ENCODE data around the gene RBBP4. TPM values are rescaled to one million over a fixed set of nuclear protein-coding genes. Genes with fewer than 3 reads are reported as not detected.

Gene RBBP4
- total RNA-seq (192 and 204 TPM in 2 replicates), polyA plus RNA-seq (59.7 and 69.9 TPM in 2 replicates), polyA minus RNA-seq (47.2 and 88.8 TPM in 2 replicates)
- 131 TPM for total RNA-seq (2013)

DNA sequence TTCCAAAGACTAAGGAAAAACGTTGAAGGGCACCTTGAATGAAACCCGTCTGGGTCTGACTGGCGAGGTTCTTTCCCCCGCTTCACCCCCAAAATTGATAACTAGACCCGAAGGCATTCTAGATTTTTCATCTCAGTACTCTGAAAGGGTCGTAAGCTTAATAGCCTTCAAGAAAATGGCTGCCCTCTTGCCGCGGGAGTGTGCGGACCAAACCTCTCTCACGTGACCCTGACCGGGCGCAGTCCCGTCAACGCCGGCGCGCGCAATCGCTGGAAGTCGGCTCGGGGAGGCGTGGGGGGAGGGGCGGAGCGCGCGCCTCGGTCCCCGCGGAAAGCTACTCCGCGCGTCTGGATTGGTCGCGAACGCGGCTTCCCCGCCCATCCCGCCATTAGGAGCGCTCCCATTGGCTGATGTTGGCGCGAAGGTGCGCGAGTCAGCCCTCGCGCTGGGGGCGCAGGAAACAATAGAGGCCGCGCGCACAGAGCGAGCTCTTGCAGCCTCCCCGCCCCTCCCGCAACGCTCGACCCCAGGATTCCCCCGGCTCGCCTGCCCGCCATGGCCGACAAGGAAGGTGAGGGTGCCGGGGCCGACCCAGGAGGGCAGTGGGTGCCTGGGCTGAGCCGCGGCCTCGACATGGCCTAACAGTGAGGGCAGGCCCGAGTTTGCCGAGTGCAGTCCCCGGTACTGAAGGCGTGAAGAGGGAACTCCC is at the start of gene RBBP4:
TSS of gene RBBP4 (plus strand) at position 457 of the 709 bp plus-strand sequence. CDS start at position 556, 99 bp downstream.
- H3K4me3 Mint-ChIP-seq: peak within 1 kb of the TSS; percentile 98
- peaks cover 20% of the 10 kb centered on the region for H4K20me1 ChIP-seq (ENCODE audit: control insufficient read depth, insufficient read depth, low read length, poor library complexity, severe bottlenecking)
- intact Hi-C loops (cut with micrococcal nuclease): loop anchor here (1.0 to 5.0 kb wide), 6 partner anchors 129 to 639 kb away; partner anchors contain the start of genes BSDC1, KHDRBS1, RNF19B and TMEM39B
- ATAC-seq (ENCODE audit: low read depth) (peak; percentile 83), DNase-seq (peak; percentile 99)
- WGBS (ENCODE audit: insufficient coverage): under 1% methylated on average over 67 of the region's 67 CpGs
- POLR2A ChIA-PET: interaction anchor here (0.7 to 1.3 kb wide), 9 partner anchors 10 to 637 kb away, joined by 3 to 7 read pairs (median 4); partner anchors contain the start of genes KHDRBS1, S100PBP, TMEM39B and YARS1
- H3K27ac ChIP-seq (ENCODE audit: low read length in 2 of 2): peak within 1 kb of the TSS; percentile 97 to 100
- peaks cover 75% of the 10 kb centered on the region for H3K79me2 ChIP-seq (ENCODE audit: control insufficient read depth, insufficient read depth, low read length)
- H3K27me3 ChIP-seq (replicated peaks in 1 of 4; ENCODE audit: control extremely low read depth in 1 of 4, control insufficient read depth in 3 of 4, insufficient read depth in 4 of 4, low read length in 3 of 4): no peaks in the 10 kb centered on the region
- TF ChIP-seq, protein P1, sequence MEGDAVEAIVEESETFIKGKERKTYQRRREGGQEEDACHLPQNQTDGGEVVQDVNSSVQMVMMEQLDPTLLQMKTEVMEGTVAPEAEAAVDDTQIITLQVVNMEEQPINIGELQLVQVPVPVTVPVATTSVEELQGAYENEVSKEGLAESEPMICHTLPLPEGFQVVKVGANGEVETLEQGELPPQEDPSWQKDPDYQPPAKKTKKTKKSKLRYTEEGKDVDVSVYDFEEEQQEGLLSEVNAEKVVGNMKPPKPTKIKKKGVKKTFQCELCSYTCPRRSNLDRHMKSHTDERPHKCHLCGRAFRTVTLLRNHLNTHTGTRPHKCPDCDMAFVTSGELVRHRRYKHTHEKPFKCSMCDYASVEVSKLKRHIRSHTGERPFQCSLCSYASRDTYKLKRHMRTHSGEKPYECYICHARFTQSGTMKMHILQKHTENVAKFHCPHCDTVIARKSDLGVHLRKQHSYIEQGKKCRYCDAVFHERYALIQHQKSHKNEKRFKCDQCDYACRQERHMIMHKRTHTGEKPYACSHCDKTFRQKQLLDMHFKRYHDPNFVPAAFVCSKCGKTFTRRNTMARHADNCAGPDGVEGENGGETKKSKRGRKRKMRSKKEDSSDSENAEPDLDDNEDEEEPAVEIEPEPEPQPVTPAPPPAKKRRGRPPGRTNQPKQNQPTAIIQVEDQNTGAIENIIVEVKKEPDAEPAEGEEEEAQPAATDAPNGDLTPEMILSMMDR (IDR thresholded peaks at IDR 0.05): no peak
- TF ChIP-seq EZH2 (IDR thresholded peaks at IDR 0.05; ENCODE audit: borderline replicate concordance, insufficient read depth, low read depth, low read length, poor library complexity, severe bottlenecking): no peak
- peak within 1 kb of the TSS; percentile 77 to 96 (median 81) for H3K4me3 ChIP-seq (ENCODE audit: control extremely low read depth in 1 of 5, extremely low read depth in 1 of 5, insufficient read depth in 1 of 5, low read depth in 2 of 5, low read length in 4 of 5)
- H3K27ac Mint-ChIP-seq: peak within 1 kb of the TSS; percentile 100
- peaks cover 0 to 27% of the 10 kb centered on the region in 2 experiments for H3K36me3 ChIP-seq (replicated peaks in 1 of 2; ENCODE audit: control extremely low read depth in 1 of 2, control insufficient read depth in 1 of 2, extremely low read depth in 1 of 2, insufficient read depth in 2 of 2, low read length in 1 of 2)
- peak within 1 kb of the TSS; percentile 88 for H3K9ac ChIP-seq (ENCODE audit: low read length)
- H3K9me3 Mint-ChIP-seq (ENCODE audit: insufficient read depth): no peaks in the 10 kb centered on the region
- H3K4me1 Mint-ChIP-seq: peaks cover 55% of the 10 kb centered on the region
- H3K9me3 ChIP-seq (ENCODE audit: control extremely low read depth in 1 of 3, control insufficient read depth in 2 of 3, insufficient read depth in 1 of 3, low read length in 2 of 3): no peaks in the 10 kb centered on the region
- H3K27me3 Mint-ChIP-seq: no peaks in the 10 kb centered on the region
- H3K4me1 ChIP-seq (ENCODE audit: control insufficient read depth in 2 of 2, insufficient read depth in 2 of 2, low read length in 2 of 2): peaks cover 21 to 31% of the 10 kb centered on the region in 2 donors
- H2AFZ ChIP-seq (ENCODE audit: insufficient read depth, low read depth, low read length, poor library complexity, severe bottlenecking): peak within 1 kb of the TSS; percentile 79
- CTCF ChIA-PET: interaction anchor here (1.0 to 1.5 kb wide), 5 partner anchors 9 to 476 kb away, joined by 3 to 5 read pairs (median 3); no protein-coding TSS in a partner anchor
- peak within 1 kb of the TSS; percentile 98 for H3K4me2 ChIP-seq (replicated peaks; ENCODE audit: low read depth, low read length, poor library complexity, severe bottlenecking)

Measured in B cell (primary cell).